SK-N-SH treated with all-trans-retinoic acid at 6 μM for 48 hours (cell line): Measurements from ENCODE around the gene LTV1.

Source experiments
- ATAC-seq: fragments of 200-7000 bp; cut with Tn5 transposase; 3 replicates; pipeline ENCODE4 v1.9.1; 2020; ENCODE audit warnings: mild to moderate bottlenecking, moderate library complexity
- ARNTL ChIP-seq: fragments of 450-650 bp; formaldehyde crosslinking; IDR thresholded peaks from 2 replicates; pipeline ENCODE4 v1.5.0; 2020; ENCODE audit warnings: low read depth, mild to moderate bottlenecking, moderate library complexity, borderline replicate concordance
- BACH2 ChIP-seq: fragments of 250-450 bp; sonication (Bioruptor Pico); IDR thresholded peaks from 2 replicates; pipeline ENCODE4 v1.9.0; 2021; ENCODE audit warnings: mild to moderate bottlenecking, borderline replicate concordance
- CSDC2 ChIP-seq: fragments of 250-450 bp; sonication (Bioruptor Pico); IDR thresholded peaks from 2 replicates; pipeline ENCODE4 v1.5.0; 2020; ENCODE audit warnings: mild to moderate bottlenecking, moderate library complexity
- ESRRG ChIP-seq: fragments of 250-450 bp; sonication (Bioruptor Pico); IDR thresholded peaks from 2 replicates; pipeline ENCODE4 v1.6.1; 2021; ENCODE audit warnings: mild to moderate bottlenecking
- GLIS3 ChIP-seq: fragments of 250-450 bp; sonication (Bioruptor Pico); IDR thresholded peaks from 2 replicates; pipeline ENCODE4 v1.5.0; 2020; ENCODE audit warnings: mild to moderate bottlenecking, moderate library complexity
- ISL1 ChIP-seq: fragments of 250-450 bp; sonication (Bioruptor Pico); IDR thresholded peaks from 2 replicates; pipeline ENCODE4 v2.1.2; 2022; ENCODE audit warnings: mild to moderate bottlenecking, moderate library complexity
- RARB ChIP-seq: fragments of 250-450 bp; sonication (Bioruptor Pico); IDR thresholded peaks from 2 replicates; pipeline ENCODE4 v1.8.0; 2021; ENCODE audit warnings: mild to moderate bottlenecking, moderate library complexity
- SNAI2 ChIP-seq: fragments of 250-450 bp; sonication (Bioruptor Pico); IDR thresholded peaks from 2 replicates; pipeline ENCODE4 v1.5.0; 2020; ENCODE audit warnings: mild to moderate bottlenecking, moderate library complexity
- TCF4 ChIP-seq: fragments of 250-450 bp; sonication (Bioruptor Pico); IDR thresholded peaks from 2 replicates; pipeline ENCODE4 v1.8.0; 2021; ENCODE audit warnings: mild to moderate bottlenecking, moderate library complexity, borderline replicate concordance
- TOX ChIP-seq: fragments of 250-450 bp; sonication (Bioruptor Pico); IDR thresholded peaks from 2 replicates; pipeline ENCODE4 v1.8.0; 2021; ENCODE audit warnings: mild to moderate bottlenecking, moderate library complexity, borderline replicate concordance
- ZC3H10 ChIP-seq: fragments of 250-450 bp; sonication (Bioruptor Pico); IDR thresholded peaks from 2 replicates; pipeline ENCODE4 v1.5.1; 2021; ENCODE audit warnings: mild to moderate bottlenecking, moderate library complexity
- ZFP3 ChIP-seq: fragments of 250-450 bp; sonication (Bioruptor Pico); IDR thresholded peaks from 2 replicates; pipeline ENCODE4 v1.5.0; 2020; ENCODE audit warnings: mild to moderate bottlenecking, moderate library complexity
- ZFP30 ChIP-seq: fragments of 450-650 bp; formaldehyde crosslinking; IDR thresholded peaks from 2 replicates; pipeline ENCODE4 v1.5.0; 2022; ENCODE audit warnings: mild to moderate bottlenecking, moderate library complexity
- ZNF565 ChIP-seq: fragments of 450-650 bp; formaldehyde crosslinking; conservative IDR thresholded peaks from 2 replicates; pipeline ENCODE4 v1.5.0; 2020; ENCODE audit warnings: low read depth, mild to moderate bottlenecking, moderate library complexity
- ZNF70 ChIP-seq: fragments of 450-650 bp; formaldehyde crosslinking; IDR thresholded peaks from 2 replicates; pipeline ENCODE4 v1.5.0; 2020; ENCODE audit warnings: mild to moderate bottlenecking, moderate library complexity
- ZNF8 ChIP-seq: fragments of 450-650 bp; formaldehyde crosslinking; IDR thresholded peaks from 2 replicates; pipeline ENCODE4 v1.5.0; 2020; ENCODE audit warnings: mild to moderate bottlenecking, moderate library complexity
- TF ChIP-seq, protein P1 (sequence below): fragments of 250-450 bp; sonication (Bioruptor Pico); IDR thresholded peaks from 2 replicates; pipeline ENCODE4 v1.8.0; 2020; ENCODE audit warnings: mild to moderate bottlenecking, moderate library complexity, borderline replicate concordance
- TF ChIP-seq, protein P2 (sequence below): fragments of 250-450 bp; sonication (Bioruptor Pico); IDR thresholded peaks from 2 replicates; pipeline ENCODE4 v1.5.1; 2021; ENCODE audit warnings: mild to moderate bottlenecking, moderate library complexity
- TF ChIP-seq, protein P3 (sequence below): fragments of 250-450 bp; sonication (Bioruptor Pico); IDR thresholded peaks from 2 replicates; pipeline ENCODE4 v1.5.1; 2020; ENCODE audit warnings: low read depth, mild to moderate bottlenecking, moderate library complexity
- TF ChIP-seq, protein P4 (sequence below): fragments of 250-450 bp; sonication (Bioruptor Pico); IDR thresholded peaks from 2 replicates; pipeline ENCODE4 v1.8.0; 2021; ENCODE audit warnings: low read depth, mild to moderate bottlenecking, moderate library complexity, borderline replicate concordance
- TF ChIP-seq, protein P5 (sequence below): fragments of 250-450 bp; sonication (Bioruptor Pico); IDR thresholded peaks from 2 replicates; pipeline ENCODE4 v1.5.0; 2020; ENCODE audit warnings: mild to moderate bottlenecking, moderate library complexity

Gene LTV1

DNA sequence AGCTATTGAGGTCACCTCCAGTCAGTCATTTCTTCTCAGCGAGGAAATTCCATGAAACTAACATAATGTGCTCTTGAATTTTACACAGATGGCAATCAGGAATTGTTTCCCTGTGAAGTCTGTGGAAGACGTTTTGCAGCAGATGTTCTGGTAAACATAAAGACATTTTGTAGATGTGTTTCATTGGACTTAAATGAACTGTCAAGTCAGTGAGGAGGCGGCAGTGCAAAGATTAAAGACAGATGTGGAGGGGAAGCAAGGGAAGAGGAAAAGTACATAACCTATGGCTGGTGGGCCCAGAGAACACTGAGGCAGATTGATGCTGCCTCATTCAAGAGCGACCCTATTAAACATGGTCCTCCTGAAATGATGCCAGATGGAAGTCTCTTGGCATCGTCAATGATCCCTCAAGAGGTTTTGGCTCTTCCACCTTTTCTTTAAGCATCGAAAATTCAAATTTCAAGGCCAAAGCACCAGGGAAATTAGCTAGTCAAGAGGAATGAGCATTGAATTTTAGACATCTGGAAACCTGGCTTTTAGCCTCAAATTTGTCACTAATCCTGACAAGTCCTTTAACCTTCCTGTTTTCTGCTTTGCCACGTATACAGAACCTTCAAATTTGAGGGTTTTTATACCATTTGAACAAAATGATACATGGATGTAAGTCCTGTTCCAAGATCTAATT lies 41.2 kb downstream of the LTV1 start:
- no peak for ATAC-seq

DNA sequence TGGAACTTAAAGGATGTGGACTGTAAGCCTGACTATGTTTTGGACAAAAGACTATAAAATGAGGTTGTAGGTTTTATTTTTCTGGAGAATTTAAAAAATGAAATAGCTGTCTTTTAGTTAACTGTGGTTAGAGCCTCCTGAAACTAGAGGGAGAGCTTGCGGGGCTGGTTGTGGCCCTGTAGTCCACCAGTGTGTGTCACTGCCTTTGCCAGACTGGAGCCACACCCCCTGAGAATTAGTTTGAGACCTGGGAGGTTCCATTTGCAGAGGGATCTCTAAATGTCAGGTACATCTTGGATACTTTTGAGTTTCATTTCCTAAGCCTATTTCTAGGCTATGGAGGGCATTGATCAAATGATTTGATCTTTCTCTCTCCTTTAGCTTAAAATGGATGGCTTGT lies 42.0 kb downstream of the LTV1 start:
- no peak for ATAC-seq
- no peak for TF ChIP-seq ESRRG (CRISPR knock-in tag)
- no peak for TF ChIP-seq ZFP3
- TF ChIP-seq, protein P1, sequence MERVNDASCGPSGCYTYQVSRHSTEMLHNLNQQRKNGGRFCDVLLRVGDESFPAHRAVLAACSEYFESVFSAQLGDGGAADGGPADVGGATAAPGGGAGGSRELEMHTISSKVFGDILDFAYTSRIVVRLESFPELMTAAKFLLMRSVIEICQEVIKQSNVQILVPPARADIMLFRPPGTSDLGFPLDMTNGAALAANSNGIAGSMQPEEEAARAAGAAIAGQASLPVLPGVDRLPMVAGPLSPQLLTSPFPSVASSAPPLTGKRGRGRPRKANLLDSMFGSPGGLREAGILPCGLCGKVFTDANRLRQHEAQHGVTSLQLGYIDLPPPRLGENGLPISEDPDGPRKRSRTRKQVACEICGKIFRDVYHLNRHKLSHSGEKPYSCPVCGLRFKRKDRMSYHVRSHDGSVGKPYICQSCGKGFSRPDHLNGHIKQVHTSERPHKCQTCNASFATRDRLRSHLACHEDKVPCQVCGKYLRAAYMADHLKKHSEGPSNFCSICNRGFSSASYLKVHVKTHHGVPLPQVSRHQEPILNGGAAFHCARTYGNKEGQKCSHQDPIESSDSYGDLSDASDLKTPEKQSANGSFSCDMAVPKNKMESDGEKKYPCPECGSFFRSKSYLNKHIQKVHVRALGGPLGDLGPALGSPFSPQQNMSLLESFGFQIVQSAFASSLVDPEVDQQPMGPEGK (CRISPR knock-in tag), result no peak
- TF ChIP-seq, protein P2, sequence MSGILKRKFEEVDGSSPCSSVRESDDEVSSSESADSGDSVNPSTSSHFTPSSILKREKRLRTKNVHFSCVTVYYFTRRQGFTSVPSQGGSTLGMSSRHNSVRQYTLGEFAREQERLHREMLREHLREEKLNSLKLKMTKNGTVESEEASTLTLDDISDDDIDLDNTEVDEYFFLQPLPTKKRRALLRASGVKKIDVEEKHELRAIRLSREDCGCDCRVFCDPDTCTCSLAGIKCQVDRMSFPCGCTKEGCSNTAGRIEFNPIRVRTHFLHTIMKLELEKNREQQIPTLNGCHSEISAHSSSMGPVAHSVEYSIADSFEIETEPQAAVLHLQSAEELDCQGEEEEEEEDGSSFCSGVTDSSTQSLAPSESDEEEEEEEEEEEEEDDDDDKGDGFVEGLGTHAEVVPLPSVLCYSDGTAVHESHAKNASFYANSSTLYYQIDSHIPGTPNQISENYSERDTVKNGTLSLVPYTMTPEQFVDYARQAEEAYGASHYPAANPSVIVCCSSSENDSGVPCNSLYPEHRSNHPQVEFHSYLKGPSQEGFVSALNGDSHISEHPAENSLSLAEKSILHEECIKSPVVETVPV (CRISPR knock-in tag), result no peak
- TF ChIP-seq TOX (CRISPR knock-in tag), result no peak
- TF ChIP-seq ZFP30 (CRISPR knock-in tag), result no peak
- TF ChIP-seq, protein P3, sequence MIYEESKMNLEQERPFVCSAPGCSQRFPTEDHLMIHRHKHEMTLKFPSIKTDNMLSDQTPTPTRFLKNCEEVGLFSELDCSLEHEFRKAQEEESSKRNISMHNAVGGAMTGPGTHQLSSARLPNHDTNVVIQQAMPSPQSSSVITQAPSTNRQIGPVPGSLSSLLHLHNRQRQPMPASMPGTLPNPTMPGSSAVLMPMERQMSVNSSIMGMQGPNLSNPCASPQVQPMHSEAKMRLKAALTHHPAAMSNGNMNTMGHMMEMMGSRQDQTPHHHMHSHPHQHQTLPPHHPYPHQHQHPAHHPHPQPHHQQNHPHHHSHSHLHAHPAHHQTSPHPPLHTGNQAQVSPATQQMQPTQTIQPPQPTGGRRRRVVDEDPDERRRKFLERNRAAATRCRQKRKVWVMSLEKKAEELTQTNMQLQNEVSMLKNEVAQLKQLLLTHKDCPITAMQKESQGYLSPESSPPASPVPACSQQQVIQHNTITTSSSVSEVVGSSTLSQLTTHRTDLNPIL (CRISPR knock-in tag), result no peak
- TF ChIP-seq GLIS3 (CRISPR knock-in tag), result no peak
- TF ChIP-seq CSDC2 (CRISPR knock-in tag), result no peak
- TF ChIP-seq ZNF8 (CRISPR knock-in tag), result no peak
- TF ChIP-seq, protein P4, sequence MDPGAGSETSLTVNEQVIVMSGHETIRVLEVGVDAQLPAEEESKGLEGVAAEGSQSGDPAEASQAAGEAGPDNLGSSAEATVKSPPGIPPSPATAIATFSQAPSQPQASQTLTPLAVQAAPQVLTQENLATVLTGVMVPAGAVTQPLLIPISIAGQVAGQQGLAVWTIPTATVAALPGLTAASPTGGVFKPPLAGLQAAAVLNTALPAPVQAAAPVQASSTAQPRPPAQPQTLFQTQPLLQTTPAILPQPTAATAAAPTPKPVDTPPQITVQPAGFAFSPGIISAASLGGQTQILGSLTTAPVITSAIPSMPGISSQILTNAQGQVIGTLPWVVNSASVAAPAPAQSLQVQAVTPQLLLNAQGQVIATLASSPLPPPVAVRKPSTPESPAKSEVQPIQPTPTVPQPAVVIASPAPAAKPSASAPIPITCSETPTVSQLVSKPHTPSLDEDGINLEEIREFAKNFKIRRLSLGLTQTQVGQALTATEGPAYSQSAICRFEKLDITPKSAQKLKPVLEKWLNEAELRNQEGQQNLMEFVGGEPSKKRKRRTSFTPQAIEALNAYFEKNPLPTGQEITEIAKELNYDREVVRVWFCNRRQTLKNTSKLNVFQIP, result no peak
- no peak for TF ChIP-seq ARNTL (CRISPR knock-in tag)
- TF ChIP-seq SNAI2 (CRISPR knock-in tag), result no peak
- no peak for TF ChIP-seq BACH2

More for the DNA sequence above, 41.2 kb downstream of the LTV1 start:
- TF ChIP-seq GLIS3 (CRISPR knock-in tag) (no peak), ZC3H10 (CRISPR knock-in tag) (no peak), ARNTL (CRISPR knock-in tag) (no peak), ISL1 (CRISPR knock-in tag) (no peak), SNAI2 (CRISPR knock-in tag) (no peak), CSDC2 (CRISPR knock-in tag) (no peak), TCF4 (CRISPR knock-in tag) (no peak), ZFP3 (no peak), ZFP30 (CRISPR knock-in tag) (no peak), ZNF70 (CRISPR knock-in tag) (no peak), ZNF8 (CRISPR knock-in tag) (no peak)
- TF ChIP-seq, protein P1 (CRISPR knock-in tag), result no peak
- TF ChIP-seq, all 23 proteins: peak for 0

DNA sequence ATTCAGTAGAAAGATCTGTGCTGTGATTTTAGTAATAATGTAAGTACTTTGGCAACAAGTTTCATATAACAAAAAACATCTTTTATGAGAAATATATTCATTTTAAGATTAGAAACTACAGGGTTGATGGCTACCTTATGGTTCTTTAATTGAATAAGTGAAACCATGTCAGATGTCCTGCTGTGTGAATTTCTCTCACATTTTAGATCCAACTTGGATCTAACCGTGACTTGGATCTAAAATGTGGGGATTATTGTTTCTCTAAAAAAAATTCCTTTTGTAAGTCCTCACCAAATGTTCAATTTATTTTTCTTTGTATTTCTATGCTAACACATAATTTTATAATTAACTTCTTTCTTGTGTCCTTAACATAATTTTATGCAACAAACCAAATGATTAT lies 51.5 kb downstream of the LTV1 start:
- no peak for ATAC-seq
- TF ChIP-seq, protein P5, sequence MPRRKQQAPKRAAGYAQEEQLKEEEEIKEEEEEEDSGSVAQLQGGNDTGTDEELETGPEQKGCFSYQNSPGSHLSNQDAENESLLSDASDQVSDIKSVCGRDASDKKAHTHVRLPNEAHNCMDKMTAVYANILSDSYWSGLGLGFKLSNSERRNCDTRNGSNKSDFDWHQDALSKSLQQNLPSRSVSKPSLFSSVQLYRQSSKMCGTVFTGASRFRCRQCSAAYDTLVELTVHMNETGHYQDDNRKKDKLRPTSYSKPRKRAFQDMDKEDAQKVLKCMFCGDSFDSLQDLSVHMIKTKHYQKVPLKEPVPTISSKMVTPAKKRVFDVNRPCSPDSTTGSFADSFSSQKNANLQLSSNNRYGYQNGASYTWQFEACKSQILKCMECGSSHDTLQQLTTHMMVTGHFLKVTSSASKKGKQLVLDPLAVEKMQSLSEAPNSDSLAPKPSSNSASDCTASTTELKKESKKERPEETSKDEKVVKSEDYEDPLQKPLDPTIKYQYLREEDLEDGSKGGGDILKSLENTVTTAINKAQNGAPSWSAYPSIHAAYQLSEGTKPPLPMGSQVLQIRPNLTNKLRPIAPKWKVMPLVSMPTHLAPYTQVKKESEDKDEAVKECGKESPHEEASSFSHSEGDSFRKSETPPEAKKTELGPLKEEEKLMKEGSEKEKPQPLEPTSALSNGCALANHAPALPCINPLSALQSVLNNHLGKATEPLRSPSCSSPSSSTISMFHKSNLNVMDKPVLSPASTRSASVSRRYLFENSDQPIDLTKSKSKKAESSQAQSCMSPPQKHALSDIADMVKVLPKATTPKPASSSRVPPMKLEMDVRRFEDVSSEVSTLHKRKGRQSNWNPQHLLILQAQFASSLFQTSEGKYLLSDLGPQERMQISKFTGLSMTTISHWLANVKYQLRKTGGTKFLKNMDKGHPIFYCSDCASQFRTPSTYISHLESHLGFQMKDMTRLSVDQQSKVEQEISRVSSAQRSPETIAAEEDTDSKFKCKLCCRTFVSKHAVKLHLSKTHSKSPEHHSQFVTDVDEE (CRISPR knock-in tag), result no peak
- TF ChIP-seq TCF4 (CRISPR knock-in tag) (no peak), CSDC2 (CRISPR knock-in tag) (no peak), ZC3H10 (CRISPR knock-in tag) (no peak), ARNTL (CRISPR knock-in tag) (no peak), SNAI2 (CRISPR knock-in tag) (no peak), ZNF8 (CRISPR knock-in tag) (no peak), GLIS3 (CRISPR knock-in tag) (no peak), ESRRG (CRISPR knock-in tag) (no peak), ZNF565 (CRISPR knock-in tag) (no peak), RARB (CRISPR knock-in tag) (no peak), ZFP3 (no peak), TOX (CRISPR knock-in tag) (no peak)
- TF ChIP-seq, protein P1 (CRISPR knock-in tag), result no peak
- TF ChIP-seq, protein P2 (CRISPR knock-in tag), result no peak
